ENCODE measurements around the gene ATP1A1. TPM values are rescaled to one million over a fixed set of nuclear protein-coding genes. Genes with fewer than 3 reads are reported as not detected.

Gene ATP1A1
- total RNA-seq, 1 experiment from 2014 or later = 130 TPM

DNA sequence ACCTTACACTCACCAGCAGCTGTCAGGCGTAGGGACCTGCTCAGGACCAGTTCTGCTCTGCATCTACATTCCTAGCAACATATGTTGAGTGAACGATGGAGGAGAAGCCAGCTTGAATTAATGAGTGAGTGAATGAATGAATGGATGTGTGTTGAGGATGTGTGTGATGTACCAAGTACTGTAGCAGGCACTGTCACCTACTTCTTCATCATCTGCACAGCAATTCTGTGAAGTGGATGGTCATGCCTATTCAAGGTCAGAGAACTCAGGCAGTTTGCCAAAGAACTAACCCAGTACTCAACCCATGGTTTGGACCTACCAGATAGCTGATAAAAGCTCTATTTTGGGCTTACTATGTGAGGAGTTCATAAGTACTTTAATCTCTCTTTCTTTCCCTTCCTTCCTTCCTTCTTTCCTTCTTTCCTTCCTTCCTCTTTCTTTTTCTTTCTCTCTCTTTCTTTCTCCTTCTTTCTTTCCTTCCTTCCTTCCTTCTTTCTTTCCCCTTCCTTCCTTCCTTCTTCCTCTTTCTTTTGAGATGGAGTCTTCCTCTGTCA is 56.9 kb downstream of the ATP1A1 start:
- DNase-seq (ENCODE audit: extremely low read depth, low read depth) = no peak

GRCh38 chr1:116431870-116432500 is 58.9 kb downstream of the ATP1A1 start:
- no peak for DNase-seq (ENCODE audit: extremely low read depth, low read depth)

GRCh38 chr1:116432655-116433265 is 59.7 kb downstream of the ATP1A1 start:
- DNase-seq (ENCODE audit: extremely low read depth, low read depth) = no peak

DNA sequence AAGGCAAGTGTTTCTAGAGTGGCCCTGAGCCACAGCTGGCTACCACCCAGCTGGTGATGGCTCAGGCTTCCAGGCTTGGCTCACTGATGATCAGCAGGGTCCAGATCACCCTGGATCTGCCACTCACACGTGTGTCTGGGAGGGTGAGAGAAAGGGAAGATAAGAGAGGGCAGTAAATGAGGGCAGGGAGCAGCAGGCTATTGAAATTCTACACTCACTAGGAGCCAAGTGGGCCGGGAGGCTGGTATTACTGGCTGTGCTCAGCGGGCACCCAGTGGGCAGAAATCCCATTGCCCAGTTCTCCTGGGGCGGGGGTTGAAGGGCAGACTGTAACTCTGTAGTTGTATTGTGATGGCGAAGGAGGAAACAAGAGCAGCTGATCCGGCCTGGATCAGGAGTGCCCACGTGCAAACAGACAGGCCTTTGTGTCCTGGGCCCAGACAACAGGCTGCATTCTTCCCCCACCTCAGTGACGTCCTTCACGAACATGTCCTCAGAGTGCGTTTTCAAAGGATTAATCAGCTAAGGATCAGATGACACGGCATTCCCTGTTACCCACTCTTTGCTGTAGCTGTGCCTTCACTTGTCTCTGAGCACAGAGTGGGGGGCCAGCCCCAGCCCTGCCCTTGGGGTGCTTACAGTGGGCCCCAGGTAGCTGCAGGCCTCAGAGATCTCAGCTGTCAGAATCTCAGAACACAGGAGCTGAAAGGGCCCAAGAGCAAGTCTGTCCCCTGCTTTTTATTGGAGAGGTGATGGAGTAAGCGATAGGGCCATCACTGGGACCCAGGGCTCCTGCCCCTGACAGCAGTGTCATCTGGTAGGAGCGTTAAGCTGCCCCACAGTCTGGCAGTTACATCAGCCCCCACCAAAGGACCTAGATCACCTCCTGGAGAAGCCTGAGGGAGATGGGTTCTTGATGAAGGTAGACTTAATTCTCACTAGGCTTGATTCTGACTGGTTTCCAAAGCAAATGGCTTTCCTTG is 60.5 kb downstream of the ATP1A1 start:
- DNase-seq (ENCODE audit: extremely low read depth, low read depth) = no peak

DNA sequence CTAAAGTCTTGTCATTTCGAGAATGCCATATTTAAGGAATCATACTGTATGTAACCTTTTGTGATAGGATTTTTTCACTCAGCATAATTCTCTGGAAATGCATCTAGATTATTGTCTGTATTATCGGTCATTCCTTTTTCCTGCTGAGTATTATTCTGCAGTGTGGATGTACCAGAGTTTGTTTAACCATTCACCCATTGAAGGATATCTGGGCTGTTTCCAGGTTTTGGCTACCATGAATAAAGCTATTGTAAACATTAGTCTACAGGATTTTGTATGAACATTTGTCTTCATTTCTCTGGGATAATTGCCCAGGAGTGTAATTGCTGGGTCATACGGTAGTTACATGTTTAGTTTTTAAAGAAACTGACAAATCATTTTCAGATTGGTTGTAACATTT is 61.8 kb downstream of the ATP1A1 start:
- DNase-seq (ENCODE audit: extremely low read depth, low read depth) = no peak

DNA sequence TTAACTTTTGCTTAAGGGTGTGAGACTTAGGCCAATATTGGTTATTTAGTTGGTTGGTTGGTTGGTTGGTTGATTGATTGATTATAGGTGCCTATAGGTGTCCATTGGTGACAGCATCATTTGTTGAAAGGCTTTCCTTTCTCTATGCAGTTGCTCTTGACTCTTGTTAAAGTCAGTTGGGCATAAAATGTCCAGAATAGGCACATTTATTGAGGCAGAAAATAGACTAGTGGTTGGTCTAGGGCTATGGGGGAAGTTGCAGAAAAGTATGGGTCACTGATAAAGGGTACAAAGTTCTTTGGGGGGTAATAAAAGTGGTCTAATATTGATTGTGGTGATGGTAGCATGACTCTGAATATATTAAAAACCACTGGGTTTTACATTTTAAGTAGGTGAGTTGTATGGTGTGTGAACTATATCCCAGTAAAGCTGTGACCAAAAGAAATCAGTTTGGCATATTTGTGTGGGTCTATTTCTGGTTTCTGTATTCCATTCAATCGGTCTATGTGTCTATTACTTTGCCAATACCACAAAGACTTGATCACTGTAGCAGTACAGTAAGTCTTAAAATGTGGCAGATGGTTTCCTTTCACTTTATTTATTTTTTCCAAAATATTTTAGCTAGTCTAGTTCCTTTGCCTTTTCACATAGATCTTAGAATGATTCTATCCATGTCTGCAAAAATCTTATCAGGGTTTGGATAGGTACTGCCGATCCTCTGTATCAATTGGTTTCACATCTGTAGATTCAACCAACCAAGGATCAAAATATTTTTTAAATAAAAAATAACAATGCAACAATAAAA is 63.0 kb downstream of the ATP1A1 start:
- no peak for DNase-seq (ENCODE audit: extremely low read depth, low read depth)

- DNase-seq (ENCODE audit: extremely low read depth, low read depth) = no peak
Observed at GRCh38 chr1:116436611-116436970, 63.5 kb downstream of the ATP1A1 start.

DNA sequence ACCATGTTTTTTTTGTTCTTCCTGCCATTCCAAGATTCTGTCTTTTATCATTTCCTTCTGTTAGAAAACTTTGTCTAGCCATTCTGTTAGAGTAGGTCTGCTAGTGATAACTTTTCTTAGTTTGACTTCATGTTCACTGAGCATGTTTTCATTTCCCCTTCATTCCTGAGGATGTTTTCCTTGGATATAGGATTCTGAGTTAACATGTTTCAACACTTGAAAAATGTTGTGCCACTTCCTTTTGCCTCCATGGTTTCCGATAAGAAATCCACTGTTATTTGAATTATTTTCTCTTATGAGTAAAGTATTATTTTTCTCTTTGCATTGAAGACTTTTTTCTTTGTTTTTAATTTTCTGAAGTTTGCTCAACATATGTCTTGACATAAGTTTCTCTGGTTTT is 66.7 kb downstream of the ATP1A1 start:
- no peak for DNase-seq (ENCODE audit: extremely low read depth, low read depth)

GRCh38 chr1:116440731-116441130 is 67.7 kb downstream of the ATP1A1 start:
- no peak for DNase-seq (ENCODE audit: extremely low read depth, low read depth)

- no peak for DNase-seq (ENCODE audit: extremely low read depth, low read depth)
Observed at GRCh38 chr1:116445534-116445933, 72.5 kb downstream of the ATP1A1 start.

DNA sequence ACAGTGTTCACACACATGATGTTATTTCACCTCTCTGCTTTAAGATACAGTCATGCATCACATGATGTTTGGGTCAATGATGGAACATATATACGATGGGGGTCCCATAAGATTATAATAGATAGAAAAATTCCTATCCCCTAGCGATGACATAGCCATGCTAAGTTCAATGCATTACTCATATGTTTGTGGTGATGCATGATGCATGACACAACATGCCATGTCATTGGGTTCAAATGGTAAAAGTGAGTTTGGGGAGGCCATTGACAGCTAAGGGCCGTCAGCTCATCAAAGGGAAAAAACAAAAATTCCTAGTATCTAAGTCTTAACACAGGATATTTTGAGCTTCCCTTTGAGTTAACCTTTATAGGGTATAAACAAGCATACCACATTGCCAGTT is 73.6 kb downstream of the ATP1A1 start:
- no peak for DNase-seq (ENCODE audit: extremely low read depth, low read depth)

GRCh38 chr1:116448785-116449385 is 75.8 kb downstream of the ATP1A1 start:
- no peak for DNase-seq (ENCODE audit: extremely low read depth, low read depth)

- no peak for DNase-seq (ENCODE audit: extremely low read depth, low read depth)
Observed at GRCh38 chr1:116449578-116449977, 76.5 kb downstream of the ATP1A1 start.

- DNase-seq (ENCODE audit: extremely low read depth, low read depth) = no peak
Observed at GRCh38 chr1:116451702-116452101, 78.7 kb downstream of the ATP1A1 start.

GRCh38 chr1:116453481-116453880 is 80.4 kb downstream of the ATP1A1 start:
- no peak for DNase-seq (ENCODE audit: extremely low read depth, low read depth)

GRCh38 chr1:116453906-116454305 is 80.9 kb downstream of the ATP1A1 start:
- no peak for DNase-seq (ENCODE audit: extremely low read depth, low read depth)

Data from NCI-H460 (cell line).